ENCODE measurements around the gene FBXO33.

FBXO33 gene

GRCh38 chr14:39430762-39431415, 1.3 kb downstream of the FBXO33 start:
- no peak for DNase-seq

- DNase-seq = no peak
Measured at GRCh38 chr14:39428118-39428517, 4.1 kb downstream of the FBXO33 start.

- peak; percentile 29 for DNase-seq
Measured at GRCh38 chr14:39426605-39427004, 5.6 kb downstream of the FBXO33 start.

- no peak for DNase-seq
Measured at GRCh38 chr14:39425947-39426346, 6.3 kb downstream of the FBXO33 start.

- DNase-seq = no peak
Measured at GRCh38 chr14:39423793-39424192, 8.4 kb downstream of the FBXO33 start.

- no peak for DNase-seq
Measured at GRCh38 chr14:39422243-39422642, 10.0 kb downstream of the FBXO33 start.

GRCh38 chr14:39419272-39419671, 13.0 kb downstream of the FBXO33 start:
- no peak for DNase-seq

GRCh38 chr14:39417014-39417413, 15.2 kb downstream of the FBXO33 start:
- DNase-seq = no peak

GRCh38 chr14:39416072-39416471, 16.2 kb downstream of the FBXO33 start:
- no peak for DNase-seq

GRCh38 chr14:39406560-39406959, 25.7 kb downstream of the FBXO33 start:
- no peak for DNase-seq

GRCh38 chr14:39398382-39398781, 33.9 kb downstream of the FBXO33 start:
- no peak for DNase-seq

- no peak for DNase-seq
Measured at GRCh38 chr14:39396448-39396847, 35.8 kb downstream of the FBXO33 start.

GRCh38 chr14:39395555-39396254, 36.5 kb downstream of the FBXO33 start:
- DNase-seq = no peak

- no peak for DNase-seq
Measured at GRCh38 chr14:39393289-39393688, 38.9 kb downstream of the FBXO33 start.

- DNase-seq = no peak
Measured at GRCh38 chr14:39384177-39384576, 48.1 kb downstream of the FBXO33 start.

- no peak for DNase-seq
Measured at GRCh38 chr14:39383741-39384140, 48.5 kb downstream of the FBXO33 start.

- no peak for DNase-seq
Measured at GRCh38 chr14:39383026-39383660, 49.1 kb downstream of the FBXO33 start.

GRCh38 chr14:39382463-39382862, 49.8 kb downstream of the FBXO33 start:
- no peak for DNase-seq

GRCh38 chr14:39381366-39381765, 50.9 kb downstream of the FBXO33 start:
- no peak for DNase-seq

GRCh38 chr14:39376667-39377403, 55.4 kb downstream of the FBXO33 start:
- no peak for DNase-seq

- no peak for DNase-seq
Measured at GRCh38 chr14:39374851-39375250, 57.4 kb downstream of the FBXO33 start.

- DNase-seq = no peak
Measured at GRCh38 chr14:39372656-39373055, 59.6 kb downstream of the FBXO33 start.

GRCh38 chr14:39370415-39370814, 61.8 kb downstream of the FBXO33 start:
- DNase-seq = no peak

- DNase-seq = no peak
Measured at GRCh38 chr14:39369029-39369428, 63.2 kb downstream of the FBXO33 start.

Data from NCI-H748 treated with DMSO at 0.1 percent for 48 hours (cell line).